Endodermal cell (in vitro differentiated cells): ENCODE results near the gene SLC24A3. TPM values are rescaled to one million over a fixed set of nuclear protein-coding genes. Genes with fewer than 3 reads are reported as not detected.

Source experiments
- DNase-seq: peaks from one replicate; pipeline ENCODE4 v3.0.0-alpha.2; 2017
- H3K27ac ChIP-seq: 2 replicates; pipeline ENCODE4 v1.5.1; 2013; ENCODE audit warnings: mild to moderate bottlenecking, low read depth, low read length, moderate library complexity
- H3K27me3 ChIP-seq: 2 replicates; pipeline ENCODE4 v1.6.1; 2013; ENCODE audit warnings: mild to moderate bottlenecking, low read length, moderate library complexity; ENCODE audit not compliant: insufficient read depth, control insufficient read depth, poor library complexity, severe bottlenecking
- H3K36me3 ChIP-seq: 2 replicates; pipeline ENCODE4 v1.7.0; 2013; ENCODE audit warnings: mild to moderate bottlenecking, low read length, moderate library complexity; ENCODE audit not compliant: control insufficient read depth, insufficient read depth
- H3K4me1 ChIP-seq: one replicate; pipeline ENCODE4 v1.7.0; 2013; ENCODE audit warnings: low read length; ENCODE audit not compliant: control insufficient read depth, insufficient read depth
- H3K4me3 ChIP-seq: 2 replicates; pipeline ENCODE4 v1.5.1; 2013; ENCODE audit warnings: mild to moderate bottlenecking, low read length, moderate library complexity
- H3K9ac ChIP-seq: 2 replicates; pipeline ENCODE4 v1.6.1; 2013; ENCODE audit warnings: mild to moderate bottlenecking, low read length, moderate library complexity; ENCODE audit not compliant: poor library complexity, severe bottlenecking; ENCODE audit errors: extremely low read depth
- H3K9me3 ChIP-seq: 2 replicates; pipeline ENCODE4 v1.6.1; 2013; ENCODE audit warnings: mild to moderate bottlenecking, low read length, moderate library complexity; ENCODE audit not compliant: control insufficient read depth
- H3K27ac Mint-ChIP-seq: 2 replicates; pipeline ENCODE4 v1.8.0; 2020; ENCODE audit warnings: mixed read lengths
- H3K27me3 Mint-ChIP-seq: 2 replicates; pipeline ENCODE4 v1.8.0; 2021; ENCODE audit warnings: mild to moderate bottlenecking, mixed read lengths; ENCODE audit not compliant: insufficient read depth
- H3K36me3 Mint-ChIP-seq: 2 replicates; pipeline ENCODE4 v1.8.0; 2020; ENCODE audit warnings: low read depth, mixed read lengths
- H3K4me1 Mint-ChIP-seq: 2 replicates; pipeline ENCODE4 v1.8.0; 2020; ENCODE audit warnings: mixed read lengths
- H3K4me3 Mint-ChIP-seq: 2 replicates; pipeline ENCODE4 v1.8.0; 2020; ENCODE audit warnings: mild to moderate bottlenecking, moderate library complexity, mixed read lengths
- H3K9me3 Mint-ChIP-seq: 2 replicates; pipeline ENCODE4 v1.8.0; 2020; ENCODE audit warnings: mild to moderate bottlenecking, mixed read lengths
- WGBS, 2 experiments: methylation state at CpG; one replicate each; pipeline versions ENCODE4 v1.1.5 to v1.1.7; 2013; ENCODE audit warnings: missing lambda C conversion rate in 2 of 2, mixed read lengths in 1 of 2; ENCODE audit not compliant: insufficient coverage in 1 of 2, insufficient read length in 1 of 2; 5-methylcytosine and 5-hydroxymethylcytosine counted together
- total RNA-seq, 2 donors: library from RNA; stranded (reverse); fragmentation: NEBNext Ultra II Directional in 1 of 2; extraction: Animal tissue kit (Norgen Biotek cat#: 25700) in 1 of 2; gene quantifications; 2 replicates in 1 of 2; 3 replicates in 1 of 2; pipeline ENCODE4 v1.2.1, GENCODE V29; 2021
- TF ChIP-seq, protein P1 (sequence below): fragments of 200-600 bp; sonication (generic); conservative IDR thresholded peaks from 2 replicates; pipeline ENCODE4 v1.5.0; 2021; ENCODE audit warnings: antibody characterized with exemption, mild to moderate bottlenecking

Gene SLC24A3
- total RNA-seq, 2 donors from 2014 or later, result 1.5 to 1.8 TPM

DNA sequence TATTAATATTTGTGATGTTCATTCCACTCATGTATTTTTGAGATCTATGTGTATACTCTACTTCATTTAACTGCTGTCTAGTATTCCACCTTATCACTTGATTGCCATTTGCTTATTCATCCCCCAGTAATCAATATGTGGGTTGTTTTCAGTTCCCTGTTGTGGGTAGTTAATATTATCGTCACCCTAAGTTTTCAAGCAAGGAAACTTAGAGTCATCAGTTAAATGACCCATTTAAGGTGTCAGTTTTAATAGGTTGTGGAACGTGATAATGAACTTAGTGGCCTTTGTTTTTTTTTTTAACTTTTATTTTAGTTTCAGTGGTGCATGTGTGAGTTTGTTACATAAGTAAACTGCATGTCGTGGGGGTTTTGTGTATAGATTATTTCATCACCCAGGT, 90.3 kb downstream of the SLC24A3 start:
- Histone ChIP-seq H3K27ac (no peak overlapping the region), H3K9me3 (peaks cover 6% of the 10 kb centered on the region), H3K36me3 (no peaks in the 10 kb centered on the region), H3K4me3 (no peak overlapping the region), H3K4me1 (no peaks in the 10 kb centered on the region), H3K27me3 (no peaks in the 10 kb centered on the region), H3K9ac (no peak overlapping the region)
- TF ChIP-seq, protein P1, sequence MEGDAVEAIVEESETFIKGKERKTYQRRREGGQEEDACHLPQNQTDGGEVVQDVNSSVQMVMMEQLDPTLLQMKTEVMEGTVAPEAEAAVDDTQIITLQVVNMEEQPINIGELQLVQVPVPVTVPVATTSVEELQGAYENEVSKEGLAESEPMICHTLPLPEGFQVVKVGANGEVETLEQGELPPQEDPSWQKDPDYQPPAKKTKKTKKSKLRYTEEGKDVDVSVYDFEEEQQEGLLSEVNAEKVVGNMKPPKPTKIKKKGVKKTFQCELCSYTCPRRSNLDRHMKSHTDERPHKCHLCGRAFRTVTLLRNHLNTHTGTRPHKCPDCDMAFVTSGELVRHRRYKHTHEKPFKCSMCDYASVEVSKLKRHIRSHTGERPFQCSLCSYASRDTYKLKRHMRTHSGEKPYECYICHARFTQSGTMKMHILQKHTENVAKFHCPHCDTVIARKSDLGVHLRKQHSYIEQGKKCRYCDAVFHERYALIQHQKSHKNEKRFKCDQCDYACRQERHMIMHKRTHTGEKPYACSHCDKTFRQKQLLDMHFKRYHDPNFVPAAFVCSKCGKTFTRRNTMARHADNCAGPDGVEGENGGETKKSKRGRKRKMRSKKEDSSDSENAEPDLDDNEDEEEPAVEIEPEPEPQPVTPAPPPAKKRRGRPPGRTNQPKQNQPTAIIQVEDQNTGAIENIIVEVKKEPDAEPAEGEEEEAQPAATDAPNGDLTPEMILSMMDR, result no peak
- no peaks in the 10 kb centered on the region for H3K36me3 Mint-ChIP-seq
- H3K27me3 Mint-ChIP-seq, result no peaks in the 10 kb centered on the region
- WGBS, 2 experiments, result 91 to 100% methylated on average over 2 of the region's 3 CpGs
- no peaks in the 10 kb centered on the region for H3K9me3 Mint-ChIP-seq
- H3K4me3 Mint-ChIP-seq, result no peak overlapping the region
- H3K27ac Mint-ChIP-seq, result no peak overlapping the region
- no peaks in the 10 kb centered on the region for H3K4me1 Mint-ChIP-seq
- DNase-seq, result no peak

GRCh38 chr20:19304389-19304788, 91.9 kb downstream of the SLC24A3 start:
- H3K27me3 Mint-ChIP-seq, result no peaks in the 10 kb centered on the region
- H3K27ac ChIP-seq, result no peak overlapping the region
- H3K36me3 Mint-ChIP-seq, result no peaks in the 10 kb centered on the region
- no peak overlapping the region for H3K4me3 Mint-ChIP-seq
- H3K9ac ChIP-seq, result no peak overlapping the region
- no peaks in the 10 kb centered on the region for H3K36me3 ChIP-seq
- no peak overlapping the region for H3K4me3 ChIP-seq
- H3K27ac Mint-ChIP-seq, result no peak overlapping the region
- no peaks in the 10 kb centered on the region for H3K4me1 Mint-ChIP-seq
- TF ChIP-seq, protein P1, result no peak
- no peaks in the 10 kb centered on the region for H3K27me3 ChIP-seq
- no peaks in the 10 kb centered on the region for H3K4me1 ChIP-seq
- DNase-seq, result no peak
- 96 to 98% methylated on average over 2 to 3 of the region's 5 CpGs for WGBS, 2 experiments
- H3K9me3 Mint-ChIP-seq, result no peaks in the 10 kb centered on the region
- peaks cover 6% of the 10 kb centered on the region for H3K9me3 ChIP-seq

DNA sequence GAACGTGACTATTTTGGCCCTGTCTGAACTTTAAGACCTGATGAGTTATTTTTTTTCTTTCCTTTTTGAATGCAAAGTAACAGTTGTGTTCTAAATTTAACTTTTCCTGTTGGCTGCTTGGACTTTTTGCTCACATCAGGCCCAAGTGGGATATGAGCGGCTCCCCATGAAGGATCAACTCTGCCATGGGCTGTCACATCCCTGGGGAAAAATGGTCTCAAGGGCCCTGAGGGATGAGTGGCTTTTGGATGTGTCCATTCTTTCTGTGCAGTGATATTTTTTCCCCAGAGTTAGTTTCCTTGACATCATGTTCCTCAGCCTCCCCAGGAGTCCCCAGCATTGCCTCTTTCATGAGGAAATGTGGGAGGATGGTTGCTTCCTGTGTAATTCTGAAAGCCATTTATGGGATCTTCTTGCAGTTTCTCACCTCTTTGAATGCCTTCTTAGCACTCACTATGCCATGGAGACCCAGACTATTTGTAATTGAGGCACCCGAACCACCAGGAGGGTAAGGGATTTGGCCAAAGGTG, 92.5 kb downstream of the SLC24A3 start:
- no peak overlapping the region for H3K27ac ChIP-seq
- no peaks in the 10 kb centered on the region for H3K36me3 Mint-ChIP-seq
- no peaks in the 10 kb centered on the region for H3K4me1 Mint-ChIP-seq
- no peaks in the 10 kb centered on the region for H3K27me3 ChIP-seq
- no peaks in the 10 kb centered on the region for H3K27me3 Mint-ChIP-seq
- no peak overlapping the region for H3K4me3 Mint-ChIP-seq
- no peaks in the 10 kb centered on the region for H3K9me3 Mint-ChIP-seq
- DNase-seq, result peak; percentile 23
- no peak overlapping the region for H3K9ac ChIP-seq
- TF ChIP-seq, protein P1, result no peak
- peaks cover 6% of the 10 kb centered on the region for H3K9me3 ChIP-seq
- WGBS, 2 experiments, result 88 to 93% methylated on average over 3 of the region's 3 CpGs
- no peak overlapping the region for H3K4me3 ChIP-seq
- H3K4me1 ChIP-seq, result no peaks in the 10 kb centered on the region
- H3K27ac Mint-ChIP-seq, result no peak overlapping the region
- H3K36me3 ChIP-seq, result no peaks in the 10 kb centered on the region
